ENCODE measurements around the gene SRCIN1. TPM values are rescaled to one million over a fixed set of nuclear protein-coding genes. Genes with fewer than 3 reads are reported as not detected.
"Not testable (repeated sequence)": the region's sequence is repeated elsewhere in the genome, so short reads cannot be mapped to it uniquely, and the experiment has no call there.

The SRCIN1 gene
- total RNA-seq, 1 donor from 2014 or later, result 1.4 TPM

- intact Hi-C loops (cut with DNase I), result loop anchor here (10.0 kb wide), 1 partner anchor 153 kb away; the partner anchor contains the start of gene SOCS7
- ATAC-seq, result no peak
- no peak for DNase-seq (ENCODE audit: missing footprints)
Observed at GRCh38 chr17:38507436-38507835, 98.3 kb downstream of the SRCIN1 start.

GRCh38 chr17:38504216-38504615, 101.5 kb downstream of the SRCIN1 start:
- no peak for ATAC-seq
- intact Hi-C loops (cut with DNase I), result loop anchor here (10.0 kb wide), 1 partner anchor 149 kb away; the partner anchor contains the start of gene SOCS7
- DNase-seq (ENCODE audit: missing footprints), result no peak

- intact Hi-C loops (cut with DNase I), result loop anchor here (10.0 kb wide), 1 partner anchor 149 kb away; the partner anchor contains the start of gene SOCS7
- ATAC-seq; DNase-seq (ENCODE audit: missing footprints): not testable (repeated sequence)
Observed at GRCh38 chr17:38503286-38503913, 102.4 kb downstream of the SRCIN1 start.

- not testable (repeated sequence) for ATAC-seq; DNase-seq (ENCODE audit: missing footprints)
- intact Hi-C loops (cut with DNase I), result loop anchor here (10.0 kb wide), 1 partner anchor 147 kb away; the partner anchor contains the start of gene SOCS7
Observed at GRCh38 chr17:38501718-38502117, 104.0 kb downstream of the SRCIN1 start.

- intact Hi-C loops (cut with DNase I); DNase-seq (ENCODE audit: missing footprints); ATAC-seq: not testable (repeated sequence)
Observed at GRCh38 chr17:38499230-38499629, 106.5 kb downstream of the SRCIN1 start.

GRCh38 chr17:38498353-38498752, 107.4 kb downstream of the SRCIN1 start:
- DNase-seq (ENCODE audit: missing footprints), result no peak
- no peak for ATAC-seq
- intact Hi-C loops (cut with DNase I), result no loop called here

GRCh38 chr17:38497656-38498055, 108.1 kb downstream of the SRCIN1 start:
- ATAC-seq; DNase-seq (ENCODE audit: missing footprints); intact Hi-C loops (cut with DNase I): not testable (repeated sequence)

GRCh38 chr17:38494152-38494551, 111.6 kb downstream of the SRCIN1 start:
- intact Hi-C loops (cut with DNase I), result loop anchor here (5.0 kb wide), 2 partner anchors 72 to 173 kb away; no protein-coding TSS in a partner anchor
- DNase-seq (ENCODE audit: missing footprints), result not testable (repeated sequence)

GRCh38 chr17:38492067-38493040, 113.4 kb downstream of the SRCIN1 start:
- not testable (repeated sequence) for ATAC-seq
- DNase-seq (ENCODE audit: missing footprints), result peak; percentile 90
- intact Hi-C loops (cut with DNase I), result loop anchor here (5.0 kb wide), 2 partner anchors 70 to 175 kb away; no protein-coding TSS in a partner anchor

More at GRCh38 chr17:38494152-38494551, 111.6 kb downstream of the SRCIN1 start:
- not testable (repeated sequence) for ATAC-seq

GRCh38 chr17:38491346-38492066, 114.2 kb downstream of the SRCIN1 start:
- not testable (repeated sequence) for DNase-seq (ENCODE audit: missing footprints)
- intact Hi-C loops (cut with DNase I), result loop anchor here (5.0 kb wide), 2 partner anchors 69 to 176 kb away; no protein-coding TSS in a partner anchor

GRCh38 chr17:38489774-38490173, 116.0 kb downstream of the SRCIN1 start:
- not testable (repeated sequence) for ATAC-seq; DNase-seq (ENCODE audit: missing footprints)

More at GRCh38 chr17:38491346-38492066, 114.2 kb downstream of the SRCIN1 start:
- not testable (repeated sequence) for ATAC-seq

GRCh38 chr17:38485681-38486298, 120.0 kb downstream of the SRCIN1 start:
- not testable (repeated sequence) for ATAC-seq; DNase-seq (ENCODE audit: missing footprints)
- intact Hi-C loops (cut with DNase I), result loop anchor here (5.0 kb wide), 1 partner anchor 43 kb away; no protein-coding TSS in a partner anchor

More at GRCh38 chr17:38489774-38490173, 116.0 kb downstream of the SRCIN1 start:
- intact Hi-C loops (cut with DNase I), result loop anchor here (5.0 kb wide), 3 partner anchors 47 to 178 kb away; no protein-coding TSS in a partner anchor

- DNase-seq (ENCODE audit: missing footprints), result no peak
- intact Hi-C loops (cut with DNase I), result loop anchor here (5.0 kb wide), 1 partner anchor 43 kb away; no protein-coding TSS in a partner anchor
- no peak for ATAC-seq
Observed at GRCh38 chr17:38485146-38485468, 120.6 kb downstream of the SRCIN1 start.

GRCh38 chr17:38484242-38485145, 121.3 kb downstream of the SRCIN1 start:
- ATAC-seq (peak; percentile 93), DNase-seq (ENCODE audit: missing footprints) (peak; percentile 78)
- intact Hi-C loops (cut with DNase I), result loop anchor here (5.0 kb wide), 2 partner anchors 42 to 57 kb away; partner anchors contain the start of gene ARHGAP23

GRCh38 chr17:38482700-38483043, 123.1 kb downstream of the SRCIN1 start:
- intact Hi-C loops (cut with DNase I), result loop anchor here (5.0 kb wide), 1 partner anchor 55 kb away; the partner anchor contains the start of gene ARHGAP23
- not testable (repeated sequence) for DNase-seq (ENCODE audit: missing footprints); ATAC-seq

GRCh38 chr17:38482039-38482699, 123.6 kb downstream of the SRCIN1 start:
- intact Hi-C loops (cut with DNase I), result loop anchor here (5.0 kb wide), 1 partner anchor 55 kb away; the partner anchor contains the start of gene ARHGAP23
- DNase-seq (ENCODE audit: missing footprints); ATAC-seq: not testable (repeated sequence)

Data from Right ventricle myocardium inferior (tissue), 1 donor.